GM12891 (cell line): ENCODE data around the gene EDARADD.

Experiments used
- POLR2A ChIP-seq: IDR thresholded peaks from 2 replicates; pipeline ENCODE4 v1.6.1; 2011; ENCODE audit warnings: low read depth, low read length, control low read depth
- POLR2AphosphoS5 ChIP-seq: IDR thresholded peaks from 2 replicates; pipeline ENCODE4 v1.6.1; 2011; ENCODE audit warnings: low read depth, low read length, control low read depth
- POU2F2 ChIP-seq: IDR thresholded peaks from 2 replicates; pipeline ENCODE4 v1.6.1; 2011; ENCODE audit warnings: low read depth, mild to moderate bottlenecking, control low read depth, low read length, moderate library complexity
- SPI1 ChIP-seq: IDR thresholded peaks from 2 replicates; pipeline ENCODE4 v1.6.1; 2011; ENCODE audit warnings: low read depth, low read length, control low read depth
- TAF1 ChIP-seq: IDR thresholded peaks from 2 replicates; pipeline ENCODE4 v1.6.1; 2011; ENCODE audit warnings: low read depth, low read length, control low read depth

DNA sequence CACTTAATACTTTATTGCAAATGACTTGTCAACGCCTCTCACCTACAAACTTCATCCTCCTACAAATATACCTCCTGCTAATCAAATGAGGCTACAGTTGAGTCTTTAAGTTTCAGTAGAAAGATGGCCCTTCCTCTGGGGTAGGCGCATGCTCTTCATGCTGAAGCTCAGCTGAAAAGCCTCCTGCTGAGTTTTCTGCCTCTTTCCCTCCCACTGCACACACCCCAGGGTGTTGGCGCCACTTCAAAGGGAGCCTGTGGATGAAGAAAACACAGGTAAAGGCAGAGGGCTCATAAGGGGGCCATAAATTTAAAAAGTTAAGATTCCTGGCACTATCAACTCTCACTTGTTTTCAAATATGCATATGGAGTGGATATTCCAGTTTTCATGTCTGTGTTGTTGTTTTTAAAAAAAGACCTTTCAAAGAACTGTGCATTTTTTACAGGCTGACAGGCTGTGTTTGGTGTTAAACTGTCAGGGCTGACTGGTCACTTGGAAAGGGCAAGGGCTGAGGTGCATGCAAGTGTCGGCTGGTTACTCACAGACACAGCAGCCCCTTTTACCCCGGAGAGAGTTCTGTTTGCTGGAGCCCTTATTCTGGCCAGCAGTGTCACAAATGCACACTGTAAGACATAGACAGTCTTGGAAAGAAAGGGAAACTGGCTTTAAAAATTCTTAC is 86.8 kb downstream of the EDARADD start:
- no peak for TF ChIP-seq POLR2A
- TF ChIP-seq SPI1: no peak
- no peak for TF ChIP-seq POLR2AphosphoS5
- no peak for TF ChIP-seq TAF1
- TF ChIP-seq POU2F2: no peak
